HUES48 (cell line): Measurements from ENCODE around the gene ARAP3.
A peak's percentile ranks its signal among the peaks of the same experiment; 100 is the strongest.

Experiments used
- H3K27ac ChIP-seq: one replicate; pipeline ENCODE4 v1.7.0; 2013; ENCODE audit warnings: low read depth, low read length, inconsistent platforms
- H3K27me3 ChIP-seq: 2 replicates; pipeline ENCODE4 v1.6.1; 2013; ENCODE audit warnings: mild to moderate bottlenecking, low read length; ENCODE audit not compliant: control insufficient read depth, insufficient read depth
- H3K36me3 ChIP-seq: 2 replicates; pipeline ENCODE4 v1.6.1; 2013; ENCODE audit warnings: low read length; ENCODE audit not compliant: control insufficient read depth, insufficient read depth
- H3K4me1 ChIP-seq: 2 replicates; pipeline ENCODE4 v1.6.1; 2013; ENCODE audit warnings: mild to moderate bottlenecking, low read length; ENCODE audit not compliant: control insufficient read depth, insufficient read depth
- H3K4me3 ChIP-seq: 2 replicates; pipeline ENCODE4 v1.5.1; 2013; ENCODE audit warnings: mild to moderate bottlenecking, low read depth, low read length
- H3K9ac ChIP-seq: 2 replicates; pipeline ENCODE4 v1.6.1; 2013; ENCODE audit warnings: mild to moderate bottlenecking, low read depth, low read length, moderate library complexity
- H3K9me3 ChIP-seq: 2 replicates; pipeline ENCODE4 v1.6.1; 2013; ENCODE audit warnings: low read length; ENCODE audit not compliant: control insufficient read depth, insufficient read depth

The ARAP3 gene

DNA sequence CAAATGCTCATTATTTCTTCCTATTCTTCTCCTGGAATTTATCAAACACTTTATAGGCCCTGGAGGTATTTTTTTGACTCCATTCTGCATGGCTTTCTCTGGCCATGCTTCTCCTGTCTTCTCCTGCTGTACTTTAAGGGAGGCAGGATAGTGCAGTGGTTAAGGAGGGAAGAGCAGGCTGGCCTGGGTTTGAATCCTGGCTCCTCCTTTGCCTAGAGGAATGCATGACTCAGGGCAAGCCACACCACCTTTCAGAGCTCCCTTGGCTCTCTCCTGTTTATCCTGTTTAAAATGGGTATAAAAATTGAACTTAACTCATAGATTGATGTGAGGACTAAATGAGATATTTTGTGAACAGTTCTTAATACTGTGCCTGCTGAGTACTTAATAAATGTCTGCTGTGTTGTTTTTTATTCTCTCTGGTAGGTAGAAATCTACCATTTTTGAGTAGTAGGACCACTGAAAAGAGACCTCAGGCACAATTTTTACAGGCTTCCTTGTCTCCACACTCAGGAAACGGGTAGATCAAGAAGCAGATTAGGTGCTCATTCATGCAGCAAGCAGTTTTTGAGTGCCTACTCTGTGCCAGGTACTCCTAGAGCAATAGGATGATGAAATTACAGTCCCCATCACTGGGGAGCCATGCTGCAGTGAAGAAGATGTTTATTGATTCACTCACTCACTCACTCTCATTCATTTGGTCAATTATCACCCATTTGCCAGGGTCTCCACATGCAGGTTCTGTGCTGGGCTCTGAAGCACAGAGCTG, 32.7 kb upstream of the ARAP3 start:
- Histone ChIP-seq H3K36me3 (no peaks in the 10 kb centered on the region), H3K27ac (no peak overlapping the region), H3K4me1 (peaks cover 16% of the 10 kb centered on the region), H3K4me3 (no peak overlapping the region), H3K27me3 (no peaks in the 10 kb centered on the region; the same call in 1 of the 2 replicates), H3K9ac (no peak overlapping the region), H3K9me3 (no peaks in the 10 kb centered on the region)

GRCh38 chr5:141713616-141714309, 31.7 kb upstream of the ARAP3 start:
- Histone ChIP-seq H3K36me3 (no peaks in the 10 kb centered on the region), H3K27ac (no peak overlapping the region), H3K27me3 (no peaks in the 10 kb centered on the region; the same call in 1 of the 2 replicates), H3K4me3 (no peak overlapping the region), H3K9ac (no peak overlapping the region), H3K4me1 (peaks cover 14% of the 10 kb centered on the region), H3K9me3 (no peaks in the 10 kb centered on the region)

DNA sequence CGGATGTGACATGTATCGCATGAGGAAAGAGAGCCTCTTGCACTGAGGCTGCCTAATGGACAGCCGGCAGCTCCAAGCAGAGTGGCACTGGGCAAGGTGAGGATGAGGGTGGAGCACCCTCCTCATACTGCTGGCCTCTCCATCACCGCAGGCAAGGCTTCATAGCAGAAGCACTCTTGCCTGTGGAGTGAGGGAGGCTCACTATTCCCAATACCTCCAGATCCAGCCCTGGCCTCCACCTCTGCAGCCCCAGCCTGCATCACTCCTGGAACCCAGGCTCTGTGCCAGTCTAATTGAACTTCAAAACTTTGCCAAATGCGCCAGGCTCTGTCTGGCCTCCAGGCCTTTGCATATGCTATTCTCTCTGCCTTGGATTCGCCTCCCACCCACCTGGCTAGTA, 29.7 kb upstream of the ARAP3 start:
- Histone ChIP-seq H3K36me3 (no peaks in the 10 kb centered on the region), H3K27ac (no peak overlapping the region), H3K9me3 (no peaks in the 10 kb centered on the region), H3K4me3 (no peak overlapping the region), H3K27me3 (no peaks in the 10 kb centered on the region), H3K4me1 (peaks cover 12% of the 10 kb centered on the region), H3K9ac (no peak overlapping the region)

DNA sequence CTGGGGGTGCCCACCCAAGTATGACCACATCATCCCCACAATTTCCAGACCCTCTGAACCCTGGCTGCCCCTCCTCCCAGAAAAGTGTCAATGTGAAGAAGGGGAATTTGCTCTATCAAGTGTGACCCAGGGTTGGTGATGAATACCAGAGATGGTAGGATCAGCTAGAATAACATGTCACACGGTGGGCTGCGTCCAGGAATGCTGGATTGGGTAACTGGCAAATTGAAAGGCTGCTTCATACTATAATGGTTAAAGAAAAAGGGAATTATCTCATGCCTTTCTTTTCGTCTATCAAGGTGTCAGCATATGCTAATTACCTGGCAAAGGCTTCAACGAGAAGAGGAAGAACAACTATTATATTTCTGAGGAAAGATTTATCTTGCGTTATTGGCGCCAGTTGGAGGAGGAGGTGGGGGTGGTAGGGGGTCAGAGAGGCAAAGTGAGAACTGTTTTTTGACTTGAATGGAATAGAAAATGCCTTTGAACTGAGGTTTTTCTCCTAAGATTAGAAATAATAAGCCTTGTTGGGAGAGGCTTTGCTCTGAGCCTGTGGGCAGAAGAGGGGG, 27.8 kb upstream of the ARAP3 start:
- no peak overlapping the region for H3K4me3 ChIP-seq
- no peaks in the 10 kb centered on the region; the same call in 1 of the 2 replicates for H3K4me1 ChIP-seq
- H3K36me3 ChIP-seq: no peaks in the 10 kb centered on the region
- H3K27me3 ChIP-seq: peaks cover 11% of the 10 kb centered on the region
- no peak overlapping the region for H3K9ac ChIP-seq
- H3K9me3 ChIP-seq: no peaks in the 10 kb centered on the region
- H3K27ac ChIP-seq: no peak overlapping the region

DNA sequence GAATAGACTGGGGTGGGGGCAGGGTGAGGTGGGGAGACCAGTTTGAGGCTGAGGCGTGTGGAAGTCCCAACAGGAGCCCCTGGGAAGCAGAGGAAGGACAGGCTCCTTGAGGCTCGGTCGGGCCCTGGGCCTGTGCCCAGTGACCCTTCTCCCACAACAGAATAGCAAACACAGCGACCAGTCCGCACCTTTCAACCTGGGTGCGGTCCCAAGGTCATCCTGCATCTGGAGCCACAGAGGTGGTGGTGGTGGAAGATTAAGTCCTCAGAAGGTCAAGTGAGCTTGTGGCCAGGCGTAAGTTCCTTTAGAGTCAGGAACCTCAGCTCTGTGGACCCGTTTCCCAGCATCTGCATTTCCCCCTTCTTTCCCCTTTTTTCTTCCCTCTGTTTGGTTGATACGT, 26.0 kb upstream of the ARAP3 start:
- Histone ChIP-seq H3K9ac (no peak overlapping the region), H3K9me3 (no peaks in the 10 kb centered on the region)

DNA sequence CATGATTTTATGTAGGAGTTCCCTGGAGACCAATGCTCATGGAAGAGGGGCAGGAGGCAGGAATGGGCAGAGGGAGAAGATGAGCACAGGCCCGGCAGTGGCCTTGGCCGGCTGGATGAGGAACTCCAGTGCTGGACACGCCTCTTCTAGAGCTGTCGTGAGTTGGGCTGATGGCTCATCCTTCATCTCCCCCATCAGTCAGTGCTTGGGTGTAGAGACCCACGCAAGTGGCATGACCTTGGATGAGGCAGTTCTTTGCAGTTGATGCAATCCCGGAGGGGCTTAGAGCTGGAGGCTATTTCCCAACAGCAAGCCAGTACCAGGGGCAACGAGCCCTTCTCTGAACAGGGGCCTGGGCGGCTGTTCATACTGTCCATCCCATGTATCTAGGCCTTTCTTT, 25.5 kb upstream of the ARAP3 start:
- H3K27me3 ChIP-seq: peaks cover 34% of the 10 kb centered on the region

More for the DNA sequence above, 26.0 kb upstream of the ARAP3 start:
- Histone ChIP-seq H3K27ac (no peak overlapping the region), H3K4me1 (0 out of 2 replicates have a peak, but pooled peaks cover 5% of the 10 kb centered on the region), H3K36me3 (no peaks in the 10 kb centered on the region), H3K4me3 (no peak overlapping the region), H3K27me3 (peaks cover 29% of the 10 kb centered on the region)

DNA sequence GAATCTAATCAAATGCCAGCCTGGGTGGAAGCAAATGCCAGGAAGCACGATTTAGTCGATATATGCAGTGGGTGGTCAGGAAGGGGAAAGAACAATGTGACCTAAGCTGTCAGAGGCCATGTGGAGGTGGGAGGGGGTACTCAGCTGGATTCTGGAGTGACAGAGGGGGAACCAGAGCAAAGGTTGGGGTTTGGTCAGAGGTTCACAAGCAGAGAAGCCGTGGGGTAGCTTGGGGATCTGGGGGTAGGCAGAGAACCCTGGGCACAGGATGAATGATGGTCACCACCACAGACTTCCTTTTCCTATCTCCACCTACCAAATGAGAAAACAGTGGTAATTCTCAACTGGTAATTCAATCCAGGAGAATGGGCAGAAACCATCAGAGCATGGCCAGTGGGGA, 24.1 kb upstream of the ARAP3 start:
- Histone ChIP-seq H3K4me3 (no peak overlapping the region), H3K9me3 (no peaks in the 10 kb centered on the region), H3K4me1 (peaks cover 9% of the 10 kb centered on the region; the same call in 1 of the 2 replicates), H3K27ac (no peak overlapping the region), H3K36me3 (no peaks in the 10 kb centered on the region), H3K27me3 (peaks cover 44% of the 10 kb centered on the region), H3K9ac (no peak overlapping the region)

More for the DNA sequence above, 25.5 kb upstream of the ARAP3 start:
- Histone ChIP-seq H3K9me3 (no peaks in the 10 kb centered on the region), H3K27ac (no peak overlapping the region), H3K4me1 (0 out of 2 replicates have a peak, but pooled peaks cover 5% of the 10 kb centered on the region), H3K36me3 (no peaks in the 10 kb centered on the region), H3K4me3 (no peak overlapping the region), H3K9ac (no peak overlapping the region)

- Histone ChIP-seq H3K9me3 (no peaks in the 10 kb centered on the region), H3K27me3 (peaks cover 50% of the 10 kb centered on the region), H3K4me1 (peaks cover 9% of the 10 kb centered on the region; the same call in 1 of the 2 replicates), H3K27ac (no peak overlapping the region), H3K36me3 (no peaks in the 10 kb centered on the region), H3K9ac (no peak overlapping the region), H3K4me3 (no peak overlapping the region)
Observed at GRCh38 chr5:141705469-141705868, 23.4 kb upstream of the ARAP3 start.

- Histone ChIP-seq H3K4me3 (no peak overlapping the region), H3K9ac (no peak overlapping the region), H3K27me3 (peaks cover 57% of the 10 kb centered on the region), H3K27ac (no peak overlapping the region), H3K36me3 (no peaks in the 10 kb centered on the region), H3K9me3 (no peaks in the 10 kb centered on the region), H3K4me1 (peaks cover 9% of the 10 kb centered on the region; the same call in 1 of the 2 replicates)
Observed at GRCh38 chr5:141704782-141705297, 22.8 kb upstream of the ARAP3 start.

GRCh38 chr5:141703133-141703561, 21.1 kb upstream of the ARAP3 start:
- Histone ChIP-seq H3K9ac (no peak overlapping the region), H3K4me3 (peak overlapping the region; percentile 75), H3K9me3 (no peaks in the 10 kb centered on the region), H3K27ac (no peak overlapping the region), H3K4me1 (peaks cover 9% of the 10 kb centered on the region; the same call in 1 of the 2 replicates), H3K27me3 (peaks cover 58% of the 10 kb centered on the region), H3K36me3 (no peaks in the 10 kb centered on the region)
